Forelimb muscle (tissue), 1 donor: ENCODE data around the gene LAMA4. TPM values are rescaled to one million over a fixed set of nuclear protein-coding genes. Genes with fewer than 3 reads are reported as not detected.
"Not testable (repeated sequence)": the region's sequence is repeated elsewhere in the genome, so short reads cannot be mapped to it uniquely, and the experiment has no call there.

Experiments used
- DNase-seq: peaks from one replicate; pipeline ENCODE4 v3.0.0-alpha.2; 2013; ENCODE audit warnings: low read depth
- polyA plus RNA-seq: library from polyadenylated mRNA; unstranded; fragments of 120-200 nt; gene quantifications from one replicate; pipeline ENCODE4 v1.2.1, GENCODE V29; 2013; ENCODE audit not compliant: insufficient read length

Gene LAMA4
- polyA plus RNA-seq, 1 donor: 135 TPM

DNA sequence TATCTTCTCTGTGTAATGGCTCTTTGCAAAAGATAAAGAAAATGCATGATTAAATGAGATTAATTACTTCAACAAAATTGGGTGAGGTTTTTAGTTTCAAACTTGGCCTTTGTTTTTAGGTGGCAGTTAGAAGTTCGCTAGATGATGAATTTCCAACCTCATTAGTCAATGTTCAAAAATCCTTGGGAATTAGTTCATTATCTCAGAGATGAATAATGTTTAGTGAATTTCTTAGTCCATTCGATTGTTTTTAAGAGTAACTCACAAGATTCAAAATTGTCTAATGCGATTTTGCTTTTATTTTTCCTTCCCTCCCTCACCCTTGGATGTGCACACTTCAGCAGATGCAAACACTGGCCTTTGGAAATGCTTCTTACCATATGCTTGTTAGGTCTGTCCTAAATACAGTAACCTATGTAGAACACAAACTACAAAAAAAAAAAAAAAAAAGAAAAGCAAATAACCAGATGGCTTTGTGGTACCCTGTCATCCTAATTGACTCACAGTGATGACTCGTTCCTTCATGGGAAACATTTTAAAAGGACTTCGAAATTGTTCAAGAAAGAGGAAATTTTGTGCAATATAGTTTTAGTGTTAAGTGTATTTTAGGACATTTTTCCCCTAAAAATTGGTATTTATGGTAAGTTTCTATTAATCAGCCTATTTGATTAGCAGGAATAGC, 100.3 kb downstream of the LAMA4 start:
- DNase-seq: no peak

DNA sequence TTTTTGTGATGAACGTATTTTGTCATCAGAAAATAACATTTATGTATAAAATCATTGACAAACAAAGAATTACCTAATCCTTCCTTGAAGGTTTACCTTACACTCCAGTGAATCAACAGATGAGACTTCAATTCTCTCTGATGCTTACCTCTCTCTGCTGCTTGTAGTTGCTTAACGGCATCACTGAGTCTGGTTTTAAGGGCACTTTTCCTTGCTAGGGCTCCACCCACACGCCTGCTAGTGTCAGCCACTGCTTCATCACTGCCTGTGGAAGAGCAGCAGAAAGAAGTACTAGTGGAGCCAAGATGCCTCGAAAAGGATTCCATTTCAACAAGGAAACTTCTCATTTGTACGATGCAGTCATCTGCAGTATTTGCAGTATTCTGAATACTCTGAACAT, 104.0 kb downstream of the LAMA4 start:
- DNase-seq: no peak

DNA sequence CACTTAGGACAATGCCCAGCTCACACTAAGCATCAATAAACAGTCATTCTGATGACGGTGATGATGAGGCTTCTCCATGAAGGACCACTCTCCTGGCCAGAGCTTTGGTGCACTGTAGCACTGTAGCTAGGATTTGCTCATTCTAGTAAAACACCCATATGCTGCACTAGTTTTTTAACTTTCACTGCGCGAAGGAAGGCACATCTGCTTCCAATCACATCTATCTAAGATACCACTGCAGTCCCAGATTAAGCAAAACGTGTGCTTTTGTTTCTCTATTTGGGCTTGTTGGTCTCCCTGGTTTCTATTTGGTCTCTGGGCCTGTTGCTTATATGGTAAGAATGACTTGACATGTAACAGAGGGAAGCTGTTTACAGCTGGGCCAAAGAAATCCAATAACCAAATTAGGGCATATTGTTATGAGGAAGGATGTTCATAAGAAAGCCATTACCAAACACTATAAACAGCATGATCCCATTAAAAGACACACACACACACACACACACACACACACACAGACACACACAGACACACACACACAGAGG, 104.6 kb downstream of the LAMA4 start:
- peak; percentile 35 for DNase-seq

DNA sequence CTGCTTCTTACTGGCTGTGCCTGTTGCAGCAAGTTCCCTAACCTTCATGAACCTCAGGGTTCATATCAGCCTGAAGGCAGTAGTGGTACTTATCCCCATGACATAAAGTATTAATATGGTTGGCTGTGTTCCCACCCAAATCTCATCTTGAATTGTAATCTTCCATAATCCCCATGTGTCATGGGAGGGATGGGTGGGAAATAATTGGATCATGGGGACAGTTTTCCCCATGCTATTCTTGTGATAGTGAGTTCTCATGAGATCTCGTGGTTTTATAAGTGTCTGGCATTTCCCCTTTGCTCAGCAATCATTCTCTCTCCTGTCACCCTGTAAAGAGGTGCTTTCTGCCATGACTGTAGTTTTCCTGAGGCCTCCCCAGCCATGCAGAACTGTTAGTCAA, 105.1 kb downstream of the LAMA4 start:
- DNase-seq: no peak

DNA sequence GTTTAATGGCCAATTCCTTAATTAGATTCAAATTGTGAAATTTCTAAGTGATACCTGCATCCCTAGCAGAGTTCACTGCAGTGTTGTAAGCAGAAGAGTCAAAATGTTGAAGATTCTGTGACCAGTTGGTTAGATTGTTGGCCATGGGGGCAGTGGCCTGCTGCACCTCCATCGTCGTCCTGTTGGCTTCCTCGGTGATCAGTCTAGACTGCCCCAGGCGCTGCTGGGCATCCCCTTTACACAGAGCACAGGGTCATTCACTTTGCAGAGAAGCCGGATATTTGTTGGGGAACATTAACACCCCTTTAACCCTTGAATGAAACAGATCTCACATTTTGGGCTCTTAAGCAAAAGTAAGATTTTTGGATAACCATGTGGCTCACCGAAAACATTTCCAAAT, 106.3 kb downstream of the LAMA4 start:
- DNase-seq: no peak

DNA sequence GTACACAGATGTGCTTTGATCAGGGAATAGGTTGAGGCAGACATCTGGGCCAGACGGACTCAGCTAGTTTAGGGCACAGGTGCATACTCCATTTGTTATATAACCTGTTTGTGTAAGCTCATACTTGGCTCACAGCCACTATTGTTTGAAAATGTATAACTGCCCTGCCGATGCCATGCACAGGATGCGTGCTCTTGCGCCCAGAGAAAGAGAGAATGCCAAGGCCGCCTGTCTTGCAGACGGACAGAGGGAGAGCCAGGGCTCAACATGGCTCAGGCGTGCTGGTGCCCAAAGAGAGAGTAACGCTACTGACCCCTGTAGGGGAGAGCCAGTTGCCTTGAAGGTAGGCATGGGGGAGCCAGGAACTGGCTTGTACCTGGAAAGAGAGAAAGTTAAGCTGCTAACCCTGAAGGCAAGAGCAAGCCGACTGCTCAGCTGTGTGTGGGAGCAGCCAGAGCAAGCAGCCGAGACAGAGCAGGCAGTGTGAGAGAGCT, 109.2 kb downstream of the LAMA4 start:
- no peak for DNase-seq

DNA sequence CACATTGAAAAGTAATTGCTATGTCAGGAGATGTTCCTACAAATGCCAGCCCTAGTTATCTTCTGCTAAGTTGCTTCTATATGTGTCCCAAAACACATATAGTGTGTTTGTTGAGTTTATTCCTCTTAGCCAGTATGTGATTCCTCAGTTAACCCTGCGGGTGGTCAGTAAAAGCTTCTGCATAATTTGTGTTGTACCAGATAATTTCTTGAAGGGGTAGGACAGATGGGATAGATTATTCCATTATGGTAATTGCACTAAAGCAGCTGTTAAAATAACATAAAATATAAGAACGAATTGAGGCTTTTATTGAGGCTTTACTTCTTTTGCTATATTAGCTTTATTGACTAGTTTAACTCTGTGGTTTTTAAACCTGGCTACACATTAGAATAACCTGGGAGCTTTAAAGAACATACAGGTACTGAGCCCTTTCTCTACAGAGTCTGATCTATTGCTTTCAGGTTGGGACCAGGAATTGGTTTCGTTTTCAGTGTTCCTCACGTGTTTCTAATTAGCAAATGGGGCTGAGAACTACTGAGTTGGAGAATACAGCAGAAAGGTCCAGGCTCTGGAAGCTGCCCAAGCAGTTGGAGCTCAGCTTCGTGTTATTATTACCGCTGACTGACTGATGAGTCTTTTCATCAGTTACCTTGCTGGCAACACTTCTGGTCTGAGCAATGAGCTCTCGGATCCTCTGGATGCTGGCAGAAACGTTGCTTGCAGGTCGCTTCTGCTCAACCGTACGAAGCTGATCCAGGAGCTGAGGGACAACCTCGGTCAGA, 110.0 kb downstream of the LAMA4 start:
- no peak for DNase-seq

DNA sequence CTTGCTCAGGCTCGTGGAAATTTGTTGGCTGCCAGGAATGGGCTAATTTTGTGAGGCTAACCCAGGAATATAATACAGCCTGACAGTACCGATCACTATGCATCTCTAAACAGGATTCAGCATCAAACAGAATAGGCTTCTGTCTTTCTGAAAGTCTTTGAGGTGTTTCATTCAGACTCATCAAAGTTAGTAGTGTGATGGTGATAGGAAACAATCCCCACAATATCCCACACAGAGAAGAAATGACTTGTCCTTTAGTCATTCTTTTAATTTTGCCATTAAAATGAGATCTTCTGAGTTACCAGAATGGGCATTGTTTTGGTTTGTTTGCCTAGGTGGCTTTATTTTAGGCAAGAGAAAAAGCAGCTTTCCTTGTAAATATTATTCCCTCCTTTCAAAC, 112.7 kb downstream of the LAMA4 start:
- DNase-seq: no peak

DNA sequence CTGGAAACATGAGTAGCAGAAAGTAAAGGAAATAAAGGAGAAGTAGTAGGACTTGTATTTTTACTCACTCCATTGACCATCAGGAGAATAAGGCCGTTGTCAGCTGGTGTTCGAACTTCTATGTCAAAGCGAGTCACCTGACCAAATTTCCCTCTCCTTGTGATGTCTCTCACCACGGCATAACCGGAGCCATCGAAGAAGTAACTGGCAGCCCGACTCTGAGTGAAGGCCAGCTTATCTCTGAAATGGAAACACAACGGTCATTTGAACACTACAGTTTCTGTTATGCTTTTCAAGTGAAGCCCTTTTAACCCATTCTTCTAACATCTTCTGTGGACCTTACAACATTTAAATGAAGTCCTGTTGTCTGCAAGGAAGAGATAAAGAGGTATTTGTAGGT, 115.3 kb downstream of the LAMA4 start:
- DNase-seq: no peak

DNA sequence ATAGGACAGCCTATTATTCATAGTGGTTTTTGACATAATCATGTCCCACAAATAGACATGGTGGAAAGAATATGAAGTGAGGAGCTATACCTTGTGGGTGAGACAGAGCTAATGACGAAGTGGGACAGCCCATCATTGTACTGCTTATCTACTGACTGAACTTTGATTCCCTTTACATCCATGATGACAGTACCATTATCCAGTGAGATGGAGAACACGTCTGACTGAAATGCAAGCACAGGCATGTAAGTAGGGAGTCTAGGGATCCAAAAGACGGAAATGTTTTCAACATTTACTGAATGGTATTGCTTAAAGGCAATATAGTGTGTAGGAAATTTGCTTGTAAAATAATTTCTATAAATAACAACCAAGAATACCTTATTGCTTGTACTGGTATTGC, 123.5 kb downstream of the LAMA4 start:
- DNase-seq: no peak

DNA sequence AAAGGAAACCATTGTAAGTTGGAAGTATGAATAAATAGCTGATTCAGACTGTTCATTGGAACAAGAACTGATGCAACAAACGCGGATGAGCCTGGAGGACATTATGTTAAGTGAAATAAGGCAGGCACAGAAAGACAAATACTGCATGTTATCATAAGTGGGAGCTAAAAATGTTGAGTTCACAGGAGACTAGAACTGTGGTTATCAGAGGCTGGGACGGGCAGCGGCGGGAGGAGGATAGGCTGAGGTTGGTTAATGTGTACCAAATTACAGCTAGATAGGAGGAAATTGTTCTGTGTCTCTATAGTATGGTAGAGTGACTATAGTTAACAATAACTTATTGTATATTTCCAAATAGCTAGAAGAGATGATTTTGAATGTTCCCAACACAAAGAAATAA, 126.2 kb downstream of the LAMA4 start:
- DNase-seq: no peak

DNA sequence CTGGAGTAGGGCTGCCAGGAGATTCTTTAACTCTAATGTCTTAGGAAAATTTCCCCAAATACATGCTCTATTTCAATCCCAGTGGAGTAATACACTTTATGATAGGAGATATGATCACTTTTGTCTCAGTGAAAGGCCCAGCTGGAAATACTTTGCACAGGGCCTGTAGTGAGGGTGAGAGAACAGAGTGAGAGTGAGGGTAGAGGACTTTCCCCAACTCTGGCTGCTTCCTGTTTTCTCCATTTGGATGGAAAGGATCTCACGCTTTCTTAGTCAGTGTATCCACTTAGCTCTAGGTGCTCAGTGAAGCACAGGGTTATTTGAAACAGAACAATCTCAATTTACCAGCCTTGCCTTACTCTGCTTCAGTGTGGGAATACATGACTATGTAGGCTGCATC, 130.4 kb downstream of the LAMA4 start:
- DNase-seq: no peak

DNA sequence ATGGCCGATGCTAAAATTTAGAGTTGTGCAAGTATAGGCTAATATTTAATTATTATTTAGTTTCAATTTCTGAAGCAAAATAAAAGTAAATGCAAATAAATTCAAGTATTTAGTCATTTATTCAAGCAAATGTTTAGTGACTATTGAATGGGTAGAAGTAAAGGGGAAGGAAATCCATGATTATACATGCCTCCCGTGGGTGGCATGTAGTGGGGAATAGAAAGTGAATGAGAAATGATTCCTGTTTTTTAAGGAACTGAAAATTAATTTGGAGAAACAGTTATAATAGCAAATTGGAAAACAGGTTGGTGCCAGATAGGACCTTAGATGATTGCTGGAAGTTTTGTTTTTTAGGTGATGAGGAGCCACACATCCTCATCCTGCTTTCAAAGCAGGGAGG, 131.6 kb downstream of the LAMA4 start:
- no peak for DNase-seq

DNA sequence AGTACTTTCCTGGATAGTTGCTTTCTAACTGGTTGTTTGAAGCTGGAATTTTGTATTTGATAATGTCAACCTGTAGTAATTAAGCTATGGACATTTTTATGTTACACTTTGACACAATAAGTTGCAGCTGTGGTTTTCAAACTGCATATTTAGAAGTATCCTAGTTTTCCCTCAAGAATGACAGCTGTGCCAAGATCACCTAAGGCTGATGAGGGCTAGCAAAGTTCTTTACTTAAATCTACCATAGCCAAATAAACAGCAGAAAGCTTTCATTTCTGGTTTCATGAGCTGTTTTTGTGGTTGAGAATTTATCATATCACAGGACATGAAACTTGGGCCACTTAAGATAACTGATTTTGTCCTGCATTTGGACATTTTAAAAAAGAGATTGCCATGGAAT, 136.3 kb downstream of the LAMA4 start:
- no peak for DNase-seq

DNA sequence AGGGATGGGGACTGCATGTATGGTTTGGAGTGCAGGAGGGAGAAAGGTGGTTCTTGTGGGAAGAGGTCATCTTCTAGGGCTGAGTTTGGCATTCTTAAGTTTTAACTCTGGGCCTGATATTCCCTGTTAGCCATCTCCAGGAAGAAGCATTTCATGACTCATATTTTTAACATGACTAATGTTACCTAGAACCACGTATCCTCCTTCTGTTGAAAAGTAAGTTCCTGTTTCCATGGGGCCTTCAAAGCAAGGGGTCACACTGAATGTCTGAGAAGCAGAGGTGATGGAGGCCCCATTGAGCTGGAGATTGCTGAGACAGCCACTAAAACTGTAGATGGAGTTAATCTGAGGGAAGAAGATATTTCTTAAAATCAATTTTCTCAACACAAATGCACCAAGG, 136.8 kb downstream of the LAMA4 start:
- DNase-seq: no peak

DNA sequence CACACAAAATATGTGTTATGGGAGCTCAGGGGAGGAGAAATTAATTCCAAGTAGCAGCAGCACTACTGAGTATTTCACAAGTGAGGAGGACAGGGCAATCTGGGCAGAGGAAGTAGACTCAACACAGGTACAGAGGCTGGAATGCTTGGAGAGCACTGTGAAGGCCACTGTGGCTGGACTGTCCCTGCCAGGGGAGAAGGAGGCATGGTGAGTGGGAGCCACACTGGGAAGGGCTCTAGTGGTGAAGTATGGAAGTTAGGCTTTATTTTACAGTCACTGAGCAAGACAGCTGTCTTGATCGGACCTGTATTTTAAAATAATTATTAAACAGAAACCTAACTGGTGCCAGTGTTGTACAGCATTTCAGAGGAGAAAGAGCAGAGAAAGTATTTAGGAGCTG, 138.1 kb downstream of the LAMA4 start:
- DNase-seq: no peak

DNA sequence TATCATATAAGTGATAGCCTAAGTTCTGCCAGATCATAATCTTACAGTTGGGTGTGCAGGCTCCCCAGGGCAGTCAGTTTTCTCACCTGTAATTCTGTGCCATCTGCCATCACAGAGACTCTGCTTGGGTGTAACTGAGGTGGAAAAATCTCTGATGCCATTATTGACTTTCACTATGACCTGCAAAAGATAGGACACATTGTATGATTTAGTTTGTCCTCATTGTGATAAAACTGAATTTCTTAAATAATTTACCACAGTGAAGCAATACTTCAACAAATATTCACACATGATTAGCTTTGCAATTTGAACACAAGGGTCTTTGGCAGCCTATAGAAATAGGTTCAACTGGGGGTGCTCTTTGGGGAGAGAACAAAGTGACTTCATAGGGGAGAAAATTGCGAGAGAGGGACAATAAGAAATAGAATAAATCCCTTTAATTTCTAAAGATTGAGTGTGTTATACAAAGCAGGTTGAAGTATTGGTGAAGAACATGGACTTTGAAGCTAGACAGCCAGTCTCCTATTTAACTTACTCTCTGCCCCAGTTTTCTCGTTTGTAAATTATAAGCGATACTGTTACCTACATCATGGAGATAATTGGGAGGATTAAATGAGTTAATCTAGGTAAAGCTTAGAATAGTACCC, 139.7 kb downstream of the LAMA4 start:
- DNase-seq: no peak

DNA sequence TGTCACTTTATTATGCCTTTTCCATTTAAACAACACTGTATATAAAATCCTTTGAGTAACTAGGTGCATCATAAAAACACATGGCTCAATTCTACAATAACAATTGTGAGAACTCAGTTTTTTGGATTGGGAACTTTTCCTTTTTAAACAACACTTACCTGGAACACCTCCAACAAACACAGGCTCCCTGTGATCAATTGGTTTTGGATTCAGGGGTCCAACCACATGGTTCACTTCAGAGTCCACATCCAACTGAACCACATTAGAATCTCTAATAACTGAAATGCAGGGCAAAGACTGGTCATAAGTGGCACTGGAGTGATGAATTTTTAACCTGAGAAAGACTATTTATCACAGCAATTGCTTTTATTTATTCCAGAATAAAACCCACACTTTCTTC, 140.4 kb downstream of the LAMA4 start:
- no peak for DNase-seq

DNA sequence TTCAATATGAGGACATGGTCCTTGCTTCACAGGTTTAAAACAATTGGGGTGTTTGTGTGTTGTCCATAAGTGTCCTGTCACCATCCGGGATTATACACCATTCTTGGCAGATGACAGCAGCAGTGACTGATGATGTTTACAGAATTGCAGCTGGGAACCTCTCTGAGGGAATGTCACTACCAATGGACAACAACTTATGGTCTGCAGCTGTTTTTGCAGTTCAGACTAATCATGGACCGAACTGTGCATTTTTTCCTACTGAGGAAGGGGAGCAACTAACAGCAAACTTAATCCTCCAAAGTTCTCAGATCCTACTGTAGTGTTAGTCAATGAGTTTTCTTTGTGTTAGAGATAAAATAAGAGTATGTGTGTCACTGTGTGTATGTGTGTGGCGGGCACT, 140.9 kb downstream of the LAMA4 start:
- DNase-seq: peak; percentile 60

DNA sequence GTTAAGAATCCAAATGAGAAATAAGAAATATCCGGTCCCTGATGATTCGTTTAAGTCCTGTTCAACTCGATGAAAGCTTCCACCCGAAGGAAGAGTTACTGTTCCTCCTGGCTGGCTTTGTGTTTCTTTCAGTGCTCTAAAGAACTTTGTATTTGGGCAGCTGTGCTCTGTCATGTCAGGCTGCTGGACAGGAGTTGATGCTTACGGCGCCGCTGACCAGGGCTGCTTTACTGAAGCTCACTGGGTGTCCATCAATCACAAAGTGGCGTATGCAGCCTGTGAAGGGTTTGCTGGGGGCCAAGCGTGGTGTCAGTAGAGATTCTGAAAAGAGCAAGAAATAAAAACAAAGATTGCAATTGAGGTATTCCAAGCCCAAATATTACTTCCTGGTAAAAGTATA, 145.1 kb downstream of the LAMA4 start:
- no peak for DNase-seq

DNA sequence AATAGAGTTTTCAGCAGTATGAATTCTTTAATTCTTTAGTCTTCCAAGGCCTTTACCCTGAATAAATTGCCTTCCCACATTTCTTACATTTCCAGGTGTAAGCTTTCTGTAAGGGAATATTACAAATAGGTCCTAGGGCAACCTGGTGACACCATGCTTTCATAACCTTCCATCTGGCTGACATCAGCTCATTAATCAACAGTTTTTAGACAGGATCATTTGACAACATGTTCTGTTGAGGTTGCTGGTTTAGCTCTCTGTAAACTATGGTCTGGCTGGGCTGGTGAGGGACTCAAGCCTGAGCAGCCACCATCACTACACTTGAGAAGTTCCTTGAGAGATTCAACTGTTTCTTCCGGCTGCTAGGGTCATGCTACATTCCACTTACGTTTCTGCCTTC, 147.8 kb downstream of the LAMA4 start:
- DNase-seq: no peak

DNA sequence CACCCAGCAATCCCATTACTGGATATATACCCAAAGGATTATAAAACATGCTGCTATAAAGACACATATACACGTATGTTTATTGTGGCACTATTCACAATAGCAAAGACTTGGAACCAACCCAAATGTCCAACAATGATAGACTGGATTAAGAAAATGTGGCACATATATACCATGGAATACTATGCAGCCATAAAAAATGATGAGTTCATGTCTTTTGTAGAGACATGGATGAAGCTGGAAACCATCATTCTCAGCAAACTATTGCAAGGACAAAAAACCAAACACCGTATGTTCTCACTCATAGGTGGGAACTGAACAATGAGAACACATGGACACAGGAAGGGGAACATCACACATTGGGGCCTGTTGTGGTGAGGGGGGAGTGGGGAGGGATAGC, 148.3 kb downstream of the LAMA4 start:
- DNase-seq: not testable (repeated sequence)

DNA sequence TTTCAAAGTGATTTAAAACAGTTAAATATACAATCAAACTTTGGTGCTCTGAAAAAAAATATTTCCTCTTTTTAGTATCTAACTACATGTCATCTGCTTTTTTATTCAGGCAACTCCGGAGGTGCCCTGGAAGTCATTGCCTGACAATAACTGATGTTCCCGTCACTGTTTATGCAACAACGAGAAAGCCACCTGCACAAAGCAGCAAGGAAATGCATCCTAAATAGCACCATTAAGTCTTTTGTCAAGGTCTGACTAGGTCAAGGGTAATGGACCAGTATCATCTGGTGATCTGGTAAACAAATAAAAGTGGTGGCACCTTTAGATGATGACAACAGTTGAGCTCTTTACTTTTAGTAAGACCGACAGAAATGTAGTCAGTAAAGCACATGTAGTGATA, 153.8 kb downstream of the LAMA4 start:
- DNase-seq: no peak
